GM13976 (cell line): ENCODE results near the gene ADD3.

Source experiments
- DNase-seq: peaks from one replicate; pipeline ENCODE4 v3.0.0; 2012; ENCODE audit warnings: low spot score
- in situ Hi-C: fragments of 300-500 bp; cut with MboI; formaldehyde crosslinking; loops from one replicate; pipeline ENCODE4 v1.12.0; 2022; ENCODE audit warnings: low sequenced_read_pairs, mixed read lengths, inconsistent platforms; ENCODE audit not compliant: unreplicated experiment
- TF ChIP-seq, protein P1 (sequence below): IDR thresholded peaks from 2 replicates; pipeline ENCODE4 v1.5.1; 2012; ENCODE audit warnings: borderline replicate concordance, mild to moderate bottlenecking; ENCODE audit not compliant: insufficient read depth; ENCODE audit errors: extremely low read depth, missing control alignments, control extremely low read depth

The ADD3 gene

DNA sequence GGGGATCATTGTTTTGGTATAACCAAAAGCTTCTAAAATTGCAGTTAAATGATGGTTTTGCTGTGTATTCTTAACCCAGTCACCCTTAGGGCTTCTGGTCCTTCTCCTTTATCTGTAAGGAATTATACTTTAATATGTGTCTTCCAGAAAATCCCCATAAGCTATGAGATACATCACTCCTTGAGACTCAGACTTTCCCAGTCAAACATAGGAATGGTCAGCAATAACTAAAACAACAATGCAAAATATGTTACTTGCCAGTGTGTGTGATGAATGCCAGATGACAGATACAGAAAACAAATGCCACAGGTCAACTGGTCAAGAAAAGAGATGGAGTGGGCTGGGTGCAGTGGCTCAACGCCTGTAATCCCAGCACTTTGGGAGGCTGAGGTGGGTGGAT lies 10.1 kb downstream of the ADD3 start:
- TF ChIP-seq, protein P1, sequence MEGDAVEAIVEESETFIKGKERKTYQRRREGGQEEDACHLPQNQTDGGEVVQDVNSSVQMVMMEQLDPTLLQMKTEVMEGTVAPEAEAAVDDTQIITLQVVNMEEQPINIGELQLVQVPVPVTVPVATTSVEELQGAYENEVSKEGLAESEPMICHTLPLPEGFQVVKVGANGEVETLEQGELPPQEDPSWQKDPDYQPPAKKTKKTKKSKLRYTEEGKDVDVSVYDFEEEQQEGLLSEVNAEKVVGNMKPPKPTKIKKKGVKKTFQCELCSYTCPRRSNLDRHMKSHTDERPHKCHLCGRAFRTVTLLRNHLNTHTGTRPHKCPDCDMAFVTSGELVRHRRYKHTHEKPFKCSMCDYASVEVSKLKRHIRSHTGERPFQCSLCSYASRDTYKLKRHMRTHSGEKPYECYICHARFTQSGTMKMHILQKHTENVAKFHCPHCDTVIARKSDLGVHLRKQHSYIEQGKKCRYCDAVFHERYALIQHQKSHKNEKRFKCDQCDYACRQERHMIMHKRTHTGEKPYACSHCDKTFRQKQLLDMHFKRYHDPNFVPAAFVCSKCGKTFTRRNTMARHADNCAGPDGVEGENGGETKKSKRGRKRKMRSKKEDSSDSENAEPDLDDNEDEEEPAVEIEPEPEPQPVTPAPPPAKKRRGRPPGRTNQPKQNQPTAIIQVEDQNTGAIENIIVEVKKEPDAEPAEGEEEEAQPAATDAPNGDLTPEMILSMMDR = no peak
- in situ Hi-C loops = no loop called here
- DNase-seq = no peak

DNA sequence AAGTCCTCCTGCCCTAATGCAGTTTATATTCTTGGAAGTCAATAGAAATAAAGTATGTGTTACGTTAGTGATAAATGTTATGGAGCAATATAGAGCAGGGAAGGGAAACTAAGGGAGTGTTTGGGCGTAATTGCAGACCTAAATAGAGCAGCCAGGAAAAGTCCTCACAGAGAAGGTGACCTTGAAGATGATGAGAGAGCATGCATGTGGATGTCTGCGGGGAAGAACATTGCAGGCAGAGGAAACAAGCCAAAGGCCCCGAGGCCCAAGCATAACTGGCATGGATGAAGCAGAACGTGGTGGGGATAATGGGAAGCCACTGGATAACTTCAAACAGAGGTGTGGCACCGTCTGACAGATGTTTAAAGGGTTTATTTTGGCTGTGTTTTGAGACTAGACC lies 12.5 kb downstream of the ADD3 start:
- TF ChIP-seq, protein P1 = no peak
- DNase-seq = no peak
- in situ Hi-C loops = no loop called here

DNA sequence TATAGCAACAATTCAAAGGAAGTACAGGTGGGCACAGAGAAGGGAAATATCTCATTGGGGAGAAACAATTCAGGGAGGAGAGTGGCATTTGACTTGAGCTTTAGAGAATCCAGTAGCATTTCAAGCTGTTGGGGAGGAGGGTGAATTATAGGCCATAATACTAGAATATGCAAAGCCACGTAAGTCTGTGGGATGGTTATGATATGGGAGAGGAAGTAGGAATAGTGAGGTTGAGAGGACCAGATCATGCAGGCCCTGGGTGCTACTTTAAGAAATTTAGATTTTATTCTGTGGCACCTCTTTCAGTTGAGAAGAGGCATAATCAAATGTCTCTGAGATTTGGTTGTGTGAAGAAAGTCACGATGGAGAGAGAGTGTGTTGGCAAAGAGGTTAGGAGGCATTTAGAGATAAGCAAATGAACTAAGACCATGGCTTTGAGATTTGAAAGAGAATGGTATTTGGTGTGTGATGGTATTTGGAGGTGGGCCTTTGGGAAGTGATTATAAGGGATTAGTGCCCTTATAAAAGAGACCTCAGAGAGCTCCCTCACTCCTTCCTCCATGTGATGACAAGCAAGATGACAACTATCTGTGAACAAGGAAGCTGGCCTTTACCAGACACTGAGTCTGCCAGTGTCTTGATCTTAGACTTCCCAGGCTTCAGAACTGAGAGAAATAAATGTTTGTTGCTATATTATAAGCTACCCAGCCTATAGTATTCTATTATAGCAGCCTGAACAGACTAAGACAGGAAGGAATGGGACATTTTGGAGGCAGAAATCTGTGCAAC lies 15.1 kb downstream of the ADD3 start:
- in situ Hi-C loops = no loop called here
- TF ChIP-seq, protein P1 = no peak

DNA sequence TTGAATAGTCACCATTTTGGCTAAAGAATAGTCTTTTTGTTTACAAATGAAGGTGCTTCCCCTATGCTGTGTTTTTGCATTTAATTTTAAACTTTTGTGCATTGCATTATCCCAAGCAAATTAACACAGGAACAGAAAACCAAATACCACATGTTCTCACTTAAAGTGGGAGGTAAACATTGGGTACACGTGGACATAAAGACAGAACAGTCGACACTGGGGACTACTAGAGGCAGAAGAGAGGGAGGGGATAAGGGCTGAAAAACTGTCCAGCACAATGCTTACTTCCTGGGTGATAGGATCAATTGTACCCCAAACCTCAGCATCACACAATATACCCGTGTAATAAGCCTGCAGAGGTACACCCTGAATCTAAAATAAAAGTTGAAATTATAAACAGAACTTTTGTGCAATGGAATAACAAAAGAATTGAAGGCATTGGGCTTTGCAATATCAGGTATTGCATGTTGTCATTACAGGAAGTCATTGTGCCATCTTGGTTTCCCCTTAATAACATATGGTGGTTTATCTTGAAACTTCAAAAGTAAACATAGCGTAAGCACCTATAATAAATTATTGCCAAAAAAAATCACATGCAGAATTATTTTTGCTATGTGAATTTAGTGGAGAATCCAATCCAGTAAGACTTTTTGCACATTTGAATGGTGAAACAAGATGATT lies 16.1 kb downstream of the ADD3 start:
- in situ Hi-C loops = no loop called here
- no peak for DNase-seq
- TF ChIP-seq, protein P1 = no peak

More for the DNA sequence above, 15.1 kb downstream of the ADD3 start:
- no peak for DNase-seq

DNA sequence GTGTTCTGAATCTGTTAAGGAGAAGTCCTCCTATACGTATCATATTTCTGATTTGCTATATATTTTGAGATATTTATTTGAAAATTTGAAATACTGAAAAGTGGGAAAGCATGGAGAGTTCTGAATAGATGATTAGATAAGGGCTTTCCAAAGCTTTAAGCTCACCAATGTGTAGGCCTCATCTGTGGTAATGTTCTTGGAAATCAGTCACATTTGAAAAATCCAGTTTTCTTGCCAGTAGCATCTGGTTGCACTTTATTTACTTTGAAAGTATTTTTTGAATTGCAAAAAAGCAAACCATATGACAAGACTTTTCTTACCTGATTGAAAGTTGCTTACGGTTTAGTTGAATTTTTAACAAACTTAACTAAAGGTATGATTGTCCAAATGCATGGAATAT lies 21.7 kb downstream of the ADD3 start:
- TF ChIP-seq, protein P1 = no peak
- no peak for DNase-seq
- in situ Hi-C loops = no loop called here

DNA sequence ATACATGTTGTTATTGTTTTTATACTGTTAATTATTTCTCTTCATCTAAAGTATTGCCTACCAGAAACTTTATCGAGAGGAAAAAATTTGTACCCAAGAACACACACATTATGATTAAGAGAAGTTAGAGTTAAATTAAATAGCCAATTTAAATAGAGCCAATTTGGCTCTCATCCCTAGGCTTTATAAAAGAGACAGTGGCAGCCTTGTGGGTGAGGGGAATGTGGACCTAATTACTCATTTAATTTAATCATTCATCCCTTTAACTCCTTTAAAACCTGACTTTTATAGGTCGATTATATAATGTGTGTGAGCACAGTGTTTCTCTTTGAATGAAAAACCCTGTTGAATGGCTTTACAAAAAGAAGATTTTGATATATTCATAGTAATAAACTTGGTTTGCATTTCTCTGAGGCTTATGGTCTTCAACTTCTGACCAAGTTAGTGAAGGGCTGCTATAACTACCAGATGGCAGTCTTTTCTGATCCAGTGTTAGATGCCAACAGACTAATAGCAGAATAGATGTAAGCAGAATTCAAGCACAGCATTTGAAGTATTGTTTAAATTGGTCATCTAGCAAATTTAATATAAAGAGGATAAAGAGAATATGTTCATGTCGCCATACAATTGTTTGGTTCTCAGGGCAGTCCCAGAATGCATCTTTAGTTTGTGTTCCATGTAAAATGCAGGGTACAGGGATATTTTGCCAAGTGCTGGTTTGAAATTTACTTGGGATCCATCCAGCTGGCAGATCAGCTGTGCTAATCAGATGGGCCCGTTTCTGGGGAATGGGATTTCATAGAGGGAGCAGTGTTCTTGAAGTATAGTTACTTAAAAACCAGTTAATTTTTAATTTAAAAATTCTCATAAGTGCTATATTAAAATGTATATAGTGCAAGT lies 25.3 kb downstream of the ADD3 start:
- TF ChIP-seq, protein P1 = no peak
- in situ Hi-C loops = no loop called here
- DNase-seq = no peak
